Stimulated activated CD4-positive, alpha-beta T cell treated with anti-CD3 and anti-CD28 coated beads, TNF-alpha, amount 100 ng/mL, for 24 hours (primary cell): ENCODE results near the gene ADGRD1.

Source experiments
- DNase-seq, 3 experiments: peaks; one replicate each; pipeline ENCODE4 v3.0.0-alpha.2; 2020; ENCODE audit warnings: low read depth in 3 of 3

ADGRD1 gene

GRCh38 chr12:131159660-131160059, 206.0 kb downstream of the ADGRD1 start:
- no peak for DNase-seq

GRCh38 chr12:131162113-131162512, 208.4 kb downstream of the ADGRD1 start:
- DNase-seq = no peak

- DNase-seq = no peak
Observed at GRCh38 chr12:131163189-131163738, 209.6 kb downstream of the ADGRD1 start.

- no peak for DNase-seq
Observed at GRCh38 chr12:131164096-131164872, 210.6 kb downstream of the ADGRD1 start.

- no peak for DNase-seq
Observed at GRCh38 chr12:131166717-131167116, 213.0 kb downstream of the ADGRD1 start.

GRCh38 chr12:131167334-131167733, 213.6 kb downstream of the ADGRD1 start:
- no peak for DNase-seq

- DNase-seq = no peak
Observed at GRCh38 chr12:131171029-131171428, 217.3 kb downstream of the ADGRD1 start.

- DNase-seq = no peak
Observed at GRCh38 chr12:131174901-131175300, 221.2 kb downstream of the ADGRD1 start.

GRCh38 chr12:131176266-131176665, 222.6 kb downstream of the ADGRD1 start:
- no peak for DNase-seq

GRCh38 chr12:131176926-131177325, 223.2 kb downstream of the ADGRD1 start:
- DNase-seq = no peak

- DNase-seq = no peak
Observed at GRCh38 chr12:131177599-131177998, 223.9 kb downstream of the ADGRD1 start.

GRCh38 chr12:131187602-131188001, 233.9 kb downstream of the ADGRD1 start:
- DNase-seq = no peak

- DNase-seq = no peak
Observed at GRCh38 chr12:131188131-131189050, 234.7 kb downstream of the ADGRD1 start.

- no peak for DNase-seq
Observed at GRCh38 chr12:131189781-131190180, 236.1 kb downstream of the ADGRD1 start.

GRCh38 chr12:131190965-131191364, 237.3 kb downstream of the ADGRD1 start:
- DNase-seq = no peak
